WTC11 (cell line): ENCODE data around the gene MRAS. TPM values are rescaled to one million over a fixed set of nuclear protein-coding genes. Genes with fewer than 3 reads are reported as not detected.

ENCODE experiments used
- ATAC-seq: fragments of 200-7000 bp; cut with Tn5 transposase; 2 replicates; pipeline ENCODE4 v1.10.0; 2021; ENCODE audit warnings: mild to moderate bottlenecking, moderate library complexity
- CTCF ChIA-PET: fragments of 300-600 bp; sonication (Branson Sonifier 250); formaldehyde crosslinking; loops from one replicate; lab custom pipeline; 2021; ENCODE audit warnings: antibody characterized with exemption; lab: Charles Lee
- POLR2A ChIA-PET: fragments of 350-600 bp; sonication (Branson Sonifier 250); formaldehyde crosslinking; loops from one replicate; lab custom pipeline; 2021; ENCODE audit warnings: antibody characterized with exemption; lab: Charles Lee
- DNase-seq: peaks from one replicate; pipeline ENCODE4 v3.0.0; 2021; ENCODE audit warnings: low spot score
- H3K27ac Mint-ChIP-seq: 2 replicates; pipeline ENCODE4 v1.8.0; 2021; ENCODE audit warnings: mixed read lengths
- H3K27me3 Mint-ChIP-seq: 2 replicates; pipeline ENCODE4 v1.8.0; 2021; ENCODE audit warnings: low read depth, mild to moderate bottlenecking, moderate library complexity, mixed read lengths
- H3K36me3 Mint-ChIP-seq: 2 replicates; pipeline ENCODE4 v1.8.0; 2021; ENCODE audit warnings: mixed read lengths
- H3K4me1 Mint-ChIP-seq: 2 replicates; pipeline ENCODE4 v1.8.0; 2022; ENCODE audit warnings: mixed read lengths
- H3K4me3 Mint-ChIP-seq: 2 replicates; pipeline ENCODE4 v1.8.0; 2021; ENCODE audit warnings: mild to moderate bottlenecking, moderate library complexity, mixed read lengths
- H3K9me3 Mint-ChIP-seq: 2 replicates; pipeline ENCODE4 v1.8.0; 2021; ENCODE audit warnings: mixed read lengths
- CREM ChIP-seq: sonication (generic); formaldehyde crosslinking; IDR thresholded peaks from 2 replicates; pipeline ENCODE4 v1.8.1; 2022; ENCODE audit warnings: mild to moderate bottlenecking, missing genetic modification reagents, moderate library complexity
- ESRRA ChIP-seq: sonication (generic); formaldehyde crosslinking; IDR thresholded peaks from 2 replicates; pipeline ENCODE4 v1.8.1; 2022; ENCODE audit warnings: mild to moderate bottlenecking, missing genetic modification reagents, borderline replicate concordance
- HMGA2 ChIP-seq: fragments of 250-450 bp; sonication (Bioruptor Pico); IDR thresholded peaks from 2 replicates; pipeline ENCODE4 v1.4.0; 2021; ENCODE audit warnings: mild to moderate bottlenecking, moderate library complexity
- JUN ChIP-seq: sonication (generic); formaldehyde crosslinking; IDR thresholded peaks from 2 replicates; pipeline ENCODE4 v1.8.0; 2023; ENCODE audit warnings: mild to moderate bottlenecking, missing genetic modification reagents
- MXD4 ChIP-seq: fragments of 250-450 bp; sonication (Bioruptor Pico); IDR thresholded peaks from 2 replicates; pipeline ENCODE4 v1.8.0; 2021; ENCODE audit warnings: mild to moderate bottlenecking, moderate library complexity, borderline replicate concordance
- PRRX2 ChIP-seq: fragments of 250-450 bp; sonication (Bioruptor Pico); IDR thresholded peaks from 2 replicates; pipeline ENCODE4 v1.8.0; 2021; ENCODE audit warnings: mild to moderate bottlenecking
- ZNF396 ChIP-seq: fragments of 250-450 bp; sonication (Bioruptor Pico); IDR thresholded peaks from 2 replicates; pipeline ENCODE4 v1.8.0; 2021; ENCODE audit warnings: mild to moderate bottlenecking, moderate library complexity, borderline replicate concordance
- total RNA-seq: library from RNA; stranded (reverse); gene quantifications from 3 replicates; pipeline ENCODE4 v1.2.3, GENCODE V29; 2021
- TF ChIP-seq, protein P1 (sequence below): sonication (generic); formaldehyde crosslinking; IDR thresholded peaks from 2 replicates; pipeline ENCODE4 v1.8.1; 2023; ENCODE audit warnings: mild to moderate bottlenecking, missing genetic modification reagents
- TF ChIP-seq, protein P2 (sequence below): fragments of 250-450 bp; sonication (Bioruptor Pico); IDR thresholded peaks from 2 replicates; pipeline ENCODE4 v1.9.0; 2021; ENCODE audit warnings: mild to moderate bottlenecking, borderline replicate concordance
- TF ChIP-seq, protein P3 (sequence below): sonication (generic); formaldehyde crosslinking; IDR thresholded peaks from 2 replicates; pipeline ENCODE4 v1.8.1; 2023; ENCODE audit warnings: mild to moderate bottlenecking, missing genetic modification reagents
- TF ChIP-seq, protein P4 (sequence below): sonication (generic); formaldehyde crosslinking; conservative IDR thresholded peaks from 2 replicates; pipeline ENCODE4 v1.8.1; 2022; ENCODE audit warnings: mild to moderate bottlenecking, missing genetic modification reagents
- TF ChIP-seq, protein P5 (sequence below): sonication (generic); formaldehyde crosslinking; IDR thresholded peaks from 2 replicates; pipeline ENCODE4 v1.8.0; 2023; ENCODE audit warnings: mild to moderate bottlenecking, missing genetic modification reagents
- TF ChIP-seq, protein P6 (sequence below): sonication (generic); formaldehyde crosslinking; IDR thresholded peaks from 2 replicates; pipeline ENCODE4 v1.8.0; 2022; ENCODE audit warnings: mild to moderate bottlenecking, missing genetic modification reagents
- TF ChIP-seq, protein P7 (sequence below): fragments of 250-450 bp; sonication (Bioruptor Pico); IDR thresholded peaks from 2 replicates; pipeline ENCODE4 v1.9.0; 2021; ENCODE audit warnings: mild to moderate bottlenecking

Gene MRAS
- total RNA-seq, 1 experiment from 2014 or later: 14.8 TPM

DNA sequence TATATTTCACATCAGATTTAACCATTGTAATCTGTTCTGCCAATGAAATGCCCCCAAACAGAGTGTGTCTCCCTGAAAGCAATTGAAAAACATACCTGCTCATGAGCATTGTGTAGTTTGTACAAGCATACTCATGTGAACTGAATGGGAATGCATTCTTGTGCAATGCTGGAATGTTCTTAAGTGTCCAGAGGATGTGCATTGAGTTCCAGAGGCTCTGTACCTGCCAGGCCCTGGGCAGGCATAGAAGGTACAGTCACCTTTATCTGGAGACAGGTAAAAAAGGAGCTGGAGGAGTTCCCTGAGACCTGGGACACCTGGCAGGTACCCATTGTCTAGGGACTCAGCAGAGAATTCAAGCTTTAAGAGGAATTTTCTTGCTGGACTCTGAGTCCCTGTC, 2.8 kb downstream of the MRAS start:
- POLR2A ChIA-PET: no interaction called here
- no peak for TF ChIP-seq PRRX2
- TF ChIP-seq, protein P1, sequence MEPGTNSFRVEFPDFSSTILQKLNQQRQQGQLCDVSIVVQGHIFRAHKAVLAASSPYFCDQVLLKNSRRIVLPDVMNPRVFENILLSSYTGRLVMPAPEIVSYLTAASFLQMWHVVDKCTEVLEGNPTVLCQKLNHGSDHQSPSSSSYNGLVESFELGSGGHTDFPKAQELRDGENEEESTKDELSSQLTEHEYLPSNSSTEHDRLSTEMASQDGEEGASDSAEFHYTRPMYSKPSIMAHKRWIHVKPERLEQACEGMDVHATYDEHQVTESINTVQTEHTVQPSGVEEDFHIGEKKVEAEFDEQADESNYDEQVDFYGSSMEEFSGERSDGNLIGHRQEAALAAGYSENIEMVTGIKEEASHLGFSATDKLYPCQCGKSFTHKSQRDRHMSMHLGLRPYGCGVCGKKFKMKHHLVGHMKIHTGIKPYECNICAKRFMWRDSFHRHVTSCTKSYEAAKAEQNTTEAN: no peak
- TF ChIP-seq HMGA2 (CRISPR knock-in tag): no peak
- TF ChIP-seq, protein P2, sequence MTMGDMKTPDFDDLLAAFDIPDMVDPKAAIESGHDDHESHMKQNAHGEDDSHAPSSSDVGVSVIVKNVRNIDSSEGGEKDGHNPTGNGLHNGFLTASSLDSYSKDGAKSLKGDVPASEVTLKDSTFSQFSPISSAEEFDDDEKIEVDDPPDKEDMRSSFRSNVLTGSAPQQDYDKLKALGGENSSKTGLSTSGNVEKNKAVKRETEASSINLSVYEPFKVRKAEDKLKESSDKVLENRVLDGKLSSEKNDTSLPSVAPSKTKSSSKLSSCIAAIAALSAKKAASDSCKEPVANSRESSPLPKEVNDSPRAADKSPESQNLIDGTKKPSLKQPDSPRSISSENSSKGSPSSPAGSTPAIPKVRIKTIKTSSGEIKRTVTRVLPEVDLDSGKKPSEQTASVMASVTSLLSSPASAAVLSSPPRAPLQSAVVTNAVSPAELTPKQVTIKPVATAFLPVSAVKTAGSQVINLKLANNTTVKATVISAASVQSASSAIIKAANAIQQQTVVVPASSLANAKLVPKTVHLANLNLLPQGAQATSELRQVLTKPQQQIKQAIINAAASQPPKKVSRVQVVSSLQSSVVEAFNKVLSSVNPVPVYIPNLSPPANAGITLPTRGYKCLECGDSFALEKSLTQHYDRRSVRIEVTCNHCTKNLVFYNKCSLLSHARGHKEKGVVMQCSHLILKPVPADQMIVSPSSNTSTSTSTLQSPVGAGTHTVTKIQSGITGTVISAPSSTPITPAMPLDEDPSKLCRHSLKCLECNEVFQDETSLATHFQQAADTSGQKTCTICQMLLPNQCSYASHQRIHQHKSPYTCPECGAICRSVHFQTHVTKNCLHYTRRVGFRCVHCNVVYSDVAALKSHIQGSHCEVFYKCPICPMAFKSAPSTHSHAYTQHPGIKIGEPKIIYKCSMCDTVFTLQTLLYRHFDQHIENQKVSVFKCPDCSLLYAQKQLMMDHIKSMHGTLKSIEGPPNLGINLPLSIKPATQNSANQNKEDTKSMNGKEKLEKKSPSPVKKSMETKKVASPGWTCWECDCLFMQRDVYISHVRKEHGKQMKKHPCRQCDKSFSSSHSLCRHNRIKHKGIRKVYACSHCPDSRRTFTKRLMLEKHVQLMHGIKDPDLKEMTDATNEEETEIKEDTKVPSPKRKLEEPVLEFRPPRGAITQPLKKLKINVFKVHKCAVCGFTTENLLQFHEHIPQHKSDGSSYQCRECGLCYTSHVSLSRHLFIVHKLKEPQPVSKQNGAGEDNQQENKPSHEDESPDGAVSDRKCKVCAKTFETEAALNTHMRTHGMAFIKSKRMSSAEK: no peak
- TF ChIP-seq ESRRA (CRISPR knock-in tag): no peak
- TF ChIP-seq MXD4 (CRISPR knock-in tag): no peak
- no peak for TF ChIP-seq ZNF396 (CRISPR knock-in tag)
- TF ChIP-seq JUN (CRISPR knock-in tag): no peak
- TF ChIP-seq, protein P3, sequence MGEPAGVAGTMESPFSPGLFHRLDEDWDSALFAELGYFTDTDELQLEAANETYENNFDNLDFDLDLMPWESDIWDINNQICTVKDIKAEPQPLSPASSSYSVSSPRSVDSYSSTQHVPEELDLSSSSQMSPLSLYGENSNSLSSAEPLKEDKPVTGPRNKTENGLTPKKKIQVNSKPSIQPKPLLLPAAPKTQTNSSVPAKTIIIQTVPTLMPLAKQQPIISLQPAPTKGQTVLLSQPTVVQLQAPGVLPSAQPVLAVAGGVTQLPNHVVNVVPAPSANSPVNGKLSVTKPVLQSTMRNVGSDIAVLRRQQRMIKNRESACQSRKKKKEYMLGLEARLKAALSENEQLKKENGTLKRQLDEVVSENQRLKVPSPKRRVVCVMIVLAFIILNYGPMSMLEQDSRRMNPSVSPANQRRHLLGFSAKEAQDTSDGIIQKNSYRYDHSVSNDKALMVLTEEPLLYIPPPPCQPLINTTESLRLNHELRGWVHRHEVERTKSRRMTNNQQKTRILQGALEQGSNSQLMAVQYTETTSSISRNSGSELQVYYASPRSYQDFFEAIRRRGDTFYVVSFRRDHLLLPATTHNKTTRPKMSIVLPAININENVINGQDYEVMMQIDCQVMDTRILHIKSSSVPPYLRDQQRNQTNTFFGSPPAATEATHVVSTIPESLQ: no peak
- TF ChIP-seq, protein P4, sequence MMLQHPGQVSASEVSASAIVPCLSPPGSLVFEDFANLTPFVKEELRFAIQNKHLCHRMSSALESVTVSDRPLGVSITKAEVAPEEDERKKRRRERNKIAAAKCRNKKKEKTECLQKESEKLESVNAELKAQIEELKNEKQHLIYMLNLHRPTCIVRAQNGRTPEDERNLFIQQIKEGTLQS (CRISPR knock-in tag): no peak
- TF ChIP-seq CREM: no peak
- TF ChIP-seq, protein P5, sequence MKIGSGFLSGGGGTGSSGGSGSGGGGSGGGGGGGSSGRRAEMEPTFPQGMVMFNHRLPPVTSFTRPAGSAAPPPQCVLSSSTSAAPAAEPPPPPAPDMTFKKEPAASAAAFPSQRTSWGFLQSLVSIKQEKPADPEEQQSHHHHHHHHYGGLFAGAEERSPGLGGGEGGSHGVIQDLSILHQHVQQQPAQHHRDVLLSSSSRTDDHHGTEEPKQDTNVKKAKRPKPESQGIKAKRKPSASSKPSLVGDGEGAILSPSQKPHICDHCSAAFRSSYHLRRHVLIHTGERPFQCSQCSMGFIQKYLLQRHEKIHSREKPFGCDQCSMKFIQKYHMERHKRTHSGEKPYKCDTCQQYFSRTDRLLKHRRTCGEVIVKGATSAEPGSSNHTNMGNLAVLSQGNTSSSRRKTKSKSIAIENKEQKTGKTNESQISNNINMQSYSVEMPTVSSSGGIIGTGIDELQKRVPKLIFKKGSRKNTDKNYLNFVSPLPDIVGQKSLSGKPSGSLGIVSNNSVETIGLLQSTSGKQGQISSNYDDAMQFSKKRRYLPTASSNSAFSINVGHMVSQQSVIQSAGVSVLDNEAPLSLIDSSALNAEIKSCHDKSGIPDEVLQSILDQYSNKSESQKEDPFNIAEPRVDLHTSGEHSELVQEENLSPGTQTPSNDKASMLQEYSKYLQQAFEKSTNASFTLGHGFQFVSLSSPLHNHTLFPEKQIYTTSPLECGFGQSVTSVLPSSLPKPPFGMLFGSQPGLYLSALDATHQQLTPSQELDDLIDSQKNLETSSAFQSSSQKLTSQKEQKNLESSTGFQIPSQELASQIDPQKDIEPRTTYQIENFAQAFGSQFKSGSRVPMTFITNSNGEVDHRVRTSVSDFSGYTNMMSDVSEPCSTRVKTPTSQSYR (CRISPR knock-in tag): no peak
- TF ChIP-seq, protein P6, sequence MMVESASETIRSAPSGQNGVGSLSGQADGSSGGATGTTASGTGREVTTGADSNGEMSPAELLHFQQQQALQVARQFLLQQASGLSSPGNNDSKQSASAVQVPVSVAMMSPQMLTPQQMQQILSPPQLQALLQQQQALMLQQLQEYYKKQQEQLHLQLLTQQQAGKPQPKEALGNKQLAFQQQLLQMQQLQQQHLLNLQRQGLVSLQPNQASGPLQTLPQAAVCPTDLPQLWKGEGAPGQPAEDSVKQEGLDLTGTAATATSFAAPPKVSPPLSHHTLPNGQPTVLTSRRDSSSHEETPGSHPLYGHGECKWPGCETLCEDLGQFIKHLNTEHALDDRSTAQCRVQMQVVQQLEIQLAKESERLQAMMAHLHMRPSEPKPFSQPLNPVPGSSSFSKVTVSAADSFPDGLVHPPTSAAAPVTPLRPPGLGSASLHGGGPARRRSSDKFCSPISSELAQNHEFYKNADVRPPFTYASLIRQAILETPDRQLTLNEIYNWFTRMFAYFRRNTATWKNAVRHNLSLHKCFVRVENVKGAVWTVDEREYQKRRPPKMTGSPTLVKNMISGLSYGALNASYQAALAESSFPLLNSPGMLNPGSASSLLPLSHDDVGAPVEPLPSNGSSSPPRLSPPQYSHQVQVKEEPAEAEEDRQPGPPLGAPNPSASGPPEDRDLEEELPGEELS (CRISPR knock-in tag): no peak
- TF ChIP-seq, protein P7, sequence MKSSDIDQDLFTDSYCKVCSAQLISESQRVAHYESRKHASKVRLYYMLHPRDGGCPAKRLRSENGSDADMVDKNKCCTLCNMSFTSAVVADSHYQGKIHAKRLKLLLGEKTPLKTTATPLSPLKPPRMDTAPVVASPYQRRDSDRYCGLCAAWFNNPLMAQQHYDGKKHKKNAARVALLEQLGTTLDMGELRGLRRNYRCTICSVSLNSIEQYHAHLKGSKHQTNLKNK (CRISPR knock-in tag): no peak
- DNase-seq: no peak
- no peak for ATAC-seq
- H3K27me3 Mint-ChIP-seq: peaks cover 14% of the 10 kb centered on the region
- no peak overlapping the region for H3K4me3 Mint-ChIP-seq
- CTCF ChIA-PET: interaction anchor here (0.6 to 2.8 kb wide), 5 partner anchors 20 to 566 kb away, joined by 3 to 19 read pairs (median 4); no protein-coding TSS in a partner anchor
- H3K27ac Mint-ChIP-seq: no peak overlapping the region
- H3K36me3 Mint-ChIP-seq: no peaks in the 10 kb centered on the region
- peaks cover 17% of the 10 kb centered on the region for H3K4me1 Mint-ChIP-seq
- H3K9me3 Mint-ChIP-seq: peaks cover 6% of the 10 kb centered on the region; the same call in 1 of the 2 replicates
